Esophagus squamous epithelium (tissue), 4 donors: ENCODE measurements around the gene RNF144A.

ENCODE experiments used
- POLR2A ChIP-seq, 4 donors: fragments of 450-650 bp; IDR thresholded peaks; one replicate each; pipeline ENCODE4 v1.6.1; 2017; ENCODE audit warnings: antibody characterized with exemption in 4 of 4, mild to moderate bottlenecking in 4 of 4, moderate library complexity in 3 of 4
- TF ChIP-seq, protein P1 (sequence below), 6 experiments: fragments of 450-650 bp in 4 of 6; fragments of 200-600 bp in 2 of 6; sonication (generic) in 2 of 6; IDR thresholded peaks; one replicate each; pipeline ENCODE4 v1.5.1; 2016 to 2019; ENCODE audit warnings: antibody characterized with exemption in 6 of 6, mild to moderate bottlenecking in 4 of 6, moderate library complexity in 4 of 6

- TF ChIP-seq, protein P1, sequence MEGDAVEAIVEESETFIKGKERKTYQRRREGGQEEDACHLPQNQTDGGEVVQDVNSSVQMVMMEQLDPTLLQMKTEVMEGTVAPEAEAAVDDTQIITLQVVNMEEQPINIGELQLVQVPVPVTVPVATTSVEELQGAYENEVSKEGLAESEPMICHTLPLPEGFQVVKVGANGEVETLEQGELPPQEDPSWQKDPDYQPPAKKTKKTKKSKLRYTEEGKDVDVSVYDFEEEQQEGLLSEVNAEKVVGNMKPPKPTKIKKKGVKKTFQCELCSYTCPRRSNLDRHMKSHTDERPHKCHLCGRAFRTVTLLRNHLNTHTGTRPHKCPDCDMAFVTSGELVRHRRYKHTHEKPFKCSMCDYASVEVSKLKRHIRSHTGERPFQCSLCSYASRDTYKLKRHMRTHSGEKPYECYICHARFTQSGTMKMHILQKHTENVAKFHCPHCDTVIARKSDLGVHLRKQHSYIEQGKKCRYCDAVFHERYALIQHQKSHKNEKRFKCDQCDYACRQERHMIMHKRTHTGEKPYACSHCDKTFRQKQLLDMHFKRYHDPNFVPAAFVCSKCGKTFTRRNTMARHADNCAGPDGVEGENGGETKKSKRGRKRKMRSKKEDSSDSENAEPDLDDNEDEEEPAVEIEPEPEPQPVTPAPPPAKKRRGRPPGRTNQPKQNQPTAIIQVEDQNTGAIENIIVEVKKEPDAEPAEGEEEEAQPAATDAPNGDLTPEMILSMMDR (IDR thresholded peaks at IDR 0.05): no peak
- no peak for TF ChIP-seq POLR2A (IDR thresholded peaks at IDR 0.05)
Observed at GRCh38 chr2:6958616-6959235, 41.5 kb downstream of the RNF144A start.
